ENCODE results near the gene MPZ. TPM values are rescaled to one million over a fixed set of nuclear protein-coding genes. Genes with fewer than 3 reads are reported as not detected.

Gene MPZ
- polyA plus RNA-seq, 4 donors: 4.5 to 8.7 (median 6.0) TPM

DNA sequence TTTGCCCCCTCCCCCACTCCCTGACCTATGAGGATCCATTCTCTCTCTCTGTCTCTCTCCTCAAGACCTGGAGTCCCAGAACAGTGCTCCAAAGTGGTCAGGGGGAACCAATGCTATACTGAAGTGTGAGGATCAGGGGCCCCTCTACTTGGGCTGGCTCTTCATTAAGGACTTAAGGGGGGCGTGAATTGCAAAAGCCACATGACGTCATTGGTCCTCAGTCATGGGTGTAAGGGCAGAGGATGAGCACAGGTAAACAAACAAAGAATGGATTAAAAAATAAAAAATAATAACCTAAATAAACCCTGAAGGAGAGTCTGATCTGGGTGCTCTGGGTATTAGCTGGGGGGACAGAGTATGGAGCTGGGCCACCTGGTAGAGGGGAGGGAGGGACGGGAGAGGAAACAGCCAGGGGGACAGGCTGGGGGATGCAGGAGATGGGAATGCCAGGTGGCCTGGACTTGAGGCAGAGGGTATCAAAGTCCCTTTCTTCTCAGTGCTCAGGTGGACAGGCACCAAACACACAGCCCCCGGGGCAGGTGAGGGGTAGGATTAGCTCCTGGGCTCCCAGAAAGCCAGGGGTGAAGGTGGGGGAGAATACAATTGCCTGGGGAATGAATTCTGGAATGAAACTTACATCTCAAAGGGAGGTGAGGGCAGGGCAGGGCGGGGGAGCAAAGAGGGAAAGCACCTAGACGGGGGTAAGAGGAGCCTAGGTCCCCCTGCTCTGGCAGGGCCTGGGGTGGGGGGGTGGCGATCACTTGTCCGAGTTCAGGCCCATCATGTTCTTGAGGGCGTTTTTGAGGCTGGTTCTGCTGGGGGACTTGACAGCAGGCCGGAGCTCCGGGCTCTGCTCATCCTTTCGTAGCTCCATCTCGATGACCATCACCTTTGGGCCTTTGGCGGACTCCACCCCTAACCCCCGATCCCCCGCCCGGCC, 4.6 kb downstream of the MPZ start:
- DNase-seq (ENCODE audit: low read depth in 4 of 4, low spot score in 3 of 4): no peak

DNA sequence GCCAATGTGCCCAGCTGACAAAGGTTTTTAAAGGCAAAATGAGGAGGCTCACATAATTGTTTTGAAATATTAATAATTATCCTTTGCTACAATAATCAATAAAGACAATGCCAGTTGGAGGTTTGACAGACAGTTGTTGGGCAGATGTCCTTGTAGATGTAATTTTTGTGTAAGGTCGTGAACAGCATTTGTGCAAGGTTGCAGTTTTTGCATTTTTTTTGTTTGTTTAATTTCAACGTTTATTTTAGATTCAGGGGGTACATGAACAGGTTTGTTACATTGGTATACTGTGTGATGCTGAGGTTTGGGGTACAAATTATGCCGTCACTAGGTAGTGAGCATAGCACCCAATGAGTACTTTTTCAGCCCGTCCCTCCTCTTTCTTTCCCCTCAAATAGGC, 9.3 kb downstream of the MPZ start:
- no peak for DNase-seq (ENCODE audit: low read depth in 4 of 4, low spot score in 3 of 4)

DNA sequence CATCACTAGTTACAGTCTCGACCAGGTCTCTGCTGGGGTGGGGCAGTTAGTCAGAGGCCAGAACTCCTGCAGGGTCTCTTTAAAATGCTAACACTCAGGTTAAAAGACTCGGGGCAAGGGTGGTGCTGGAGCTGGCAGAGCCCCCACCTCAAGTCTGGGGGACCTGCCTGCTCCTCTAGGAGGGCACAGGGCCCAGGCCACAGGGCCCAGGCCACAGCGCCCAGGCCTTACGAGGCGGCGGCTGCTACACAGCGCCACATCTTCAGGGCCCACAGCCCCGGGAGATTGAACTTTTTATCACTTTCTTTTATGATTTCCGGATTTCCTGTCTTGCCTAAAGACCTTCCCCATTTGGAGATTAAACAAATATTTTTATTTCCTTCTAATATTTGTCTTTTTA, 10.4 kb downstream of the MPZ start:
- no peak for DNase-seq (ENCODE audit: low read depth in 4 of 4, low spot score in 3 of 4)

DNA sequence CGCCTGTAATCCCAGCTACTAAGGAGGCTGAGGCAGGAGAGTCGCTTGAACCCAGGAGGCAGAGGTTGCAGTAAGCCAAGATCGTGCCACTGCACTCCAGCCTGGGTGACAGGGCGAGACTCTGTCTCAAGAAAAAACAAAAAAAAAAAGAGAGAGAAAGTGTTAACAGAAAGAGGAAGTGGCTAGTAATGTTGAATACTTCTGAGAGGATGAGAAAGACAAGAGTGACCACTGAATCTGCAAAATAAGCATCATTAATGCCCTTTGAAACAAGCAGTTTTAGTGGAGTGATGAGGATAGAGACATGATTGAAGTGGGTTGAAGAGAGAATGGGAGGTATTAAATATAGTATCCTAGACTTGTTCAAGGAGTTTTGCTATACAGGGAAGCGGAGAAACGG, 11.7 kb downstream of the MPZ start:
- no peak for DNase-seq (ENCODE audit: low read depth in 4 of 4, low spot score in 3 of 4)

DNA sequence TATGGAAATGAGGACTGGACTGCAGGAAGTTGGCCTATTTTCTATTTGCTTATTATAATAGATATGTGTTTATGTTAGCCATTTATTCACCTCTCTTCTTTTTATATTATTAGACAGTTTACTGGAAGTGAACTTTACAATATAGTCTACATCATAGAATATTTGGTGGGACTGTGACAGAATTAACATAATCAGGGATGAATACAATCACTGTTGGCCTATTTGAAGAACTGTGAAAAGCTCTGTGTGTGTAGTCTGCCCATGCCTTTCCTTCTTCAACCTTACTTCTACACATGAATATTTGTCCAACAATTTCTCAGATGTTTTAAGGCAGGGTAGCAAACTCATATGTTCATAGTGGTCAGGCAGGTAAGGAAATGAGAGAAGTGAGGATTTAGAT, 12.4 kb downstream of the MPZ start:
- DNase-seq (ENCODE audit: low read depth in 4 of 4, low spot score in 3 of 4): no peak

DNA sequence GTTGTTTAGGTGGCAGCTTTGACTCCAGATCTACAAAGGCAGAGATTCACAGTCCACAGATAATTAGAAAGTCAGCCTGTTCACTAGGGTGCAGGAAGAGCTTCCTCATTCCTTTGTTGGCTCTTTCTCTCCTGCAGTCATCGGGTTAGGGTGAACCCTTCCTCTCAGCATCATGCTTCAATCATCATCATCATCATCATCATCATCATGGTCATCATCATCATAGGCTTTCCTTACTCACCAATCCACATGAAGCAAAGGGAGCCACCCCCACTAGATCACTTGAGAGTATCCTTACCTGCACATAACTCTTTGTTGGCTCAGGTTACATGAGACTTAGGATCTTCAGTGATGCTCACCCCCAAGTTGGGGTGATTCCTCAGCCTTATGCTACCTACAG, 19.0 kb downstream of the MPZ start:
- no peak for DNase-seq (ENCODE audit: low read depth in 4 of 4, low spot score in 3 of 4)

DNA sequence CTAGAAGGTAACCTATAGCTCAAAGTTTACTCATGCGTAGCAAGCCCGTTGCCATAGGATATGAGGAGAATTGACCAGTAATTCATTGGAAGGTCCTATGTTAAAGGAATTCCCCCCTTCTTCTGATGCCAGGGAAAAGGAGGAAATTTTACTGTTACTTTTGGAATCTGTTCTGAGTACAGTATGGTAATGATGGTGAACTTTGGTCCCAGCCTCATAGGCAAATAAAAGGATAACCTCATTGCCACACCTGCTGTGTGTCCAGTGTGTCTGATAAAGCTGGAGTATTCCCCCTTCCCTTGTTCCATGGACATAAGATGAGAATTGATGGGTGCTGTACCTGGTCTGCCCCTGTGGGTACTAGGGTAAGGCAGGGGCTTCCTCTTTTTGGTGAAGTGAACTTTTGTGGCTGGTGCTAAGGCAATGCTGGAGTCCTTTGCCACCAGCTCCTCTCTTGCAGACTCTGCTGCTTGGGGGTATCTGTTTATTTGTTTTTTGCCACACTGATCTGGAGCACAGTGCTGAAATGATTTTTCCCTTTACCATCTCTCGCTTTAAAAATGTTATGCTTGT, 22.2 kb downstream of the MPZ start:
- DNase-seq (ENCODE audit: low read depth in 4 of 4, low spot score in 3 of 4): no peak

DNA sequence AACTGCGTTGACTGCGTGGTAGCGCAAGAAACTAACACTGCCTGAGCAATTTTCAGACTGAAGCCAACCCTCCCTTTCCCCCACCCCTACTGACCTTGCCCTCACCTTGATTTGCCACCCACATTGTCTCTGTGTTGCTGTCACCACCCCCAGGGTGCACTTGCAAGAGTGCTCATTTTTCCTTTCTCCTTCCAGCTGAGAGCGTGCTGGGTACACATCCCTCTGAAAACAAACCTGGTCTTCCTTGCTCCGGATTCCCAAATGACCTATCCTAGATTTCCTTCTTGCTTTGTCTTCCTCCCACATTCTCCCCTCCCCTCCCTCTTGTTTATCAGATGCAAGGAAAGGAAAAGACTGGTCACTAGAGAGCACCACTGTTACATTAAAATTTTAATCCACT, 24.2 kb downstream of the MPZ start:
- no peak for DNase-seq (ENCODE audit: low read depth in 4 of 4, low spot score in 3 of 4)

DNA sequence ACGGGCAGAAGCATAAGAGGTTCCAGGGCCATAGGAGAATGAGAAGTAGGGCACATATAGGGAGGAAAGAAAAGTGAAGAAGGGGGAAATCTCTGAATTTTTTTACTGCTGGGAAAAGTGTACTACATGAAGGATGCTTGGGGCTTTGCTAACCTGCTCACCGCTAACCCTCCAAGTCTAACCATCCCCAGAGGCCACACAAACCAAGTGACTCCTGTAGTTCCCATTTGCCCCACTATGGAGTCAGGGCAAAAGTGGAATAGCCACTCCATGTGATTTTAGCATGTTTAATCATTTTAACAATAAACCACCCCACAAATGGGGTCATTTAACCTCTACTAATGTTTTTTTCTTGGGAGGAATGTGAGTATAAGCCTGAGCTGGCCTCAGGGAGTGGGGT, 24.7 kb downstream of the MPZ start:
- DNase-seq (ENCODE audit: low read depth in 4 of 4, low spot score in 3 of 4): no peak

DNA sequence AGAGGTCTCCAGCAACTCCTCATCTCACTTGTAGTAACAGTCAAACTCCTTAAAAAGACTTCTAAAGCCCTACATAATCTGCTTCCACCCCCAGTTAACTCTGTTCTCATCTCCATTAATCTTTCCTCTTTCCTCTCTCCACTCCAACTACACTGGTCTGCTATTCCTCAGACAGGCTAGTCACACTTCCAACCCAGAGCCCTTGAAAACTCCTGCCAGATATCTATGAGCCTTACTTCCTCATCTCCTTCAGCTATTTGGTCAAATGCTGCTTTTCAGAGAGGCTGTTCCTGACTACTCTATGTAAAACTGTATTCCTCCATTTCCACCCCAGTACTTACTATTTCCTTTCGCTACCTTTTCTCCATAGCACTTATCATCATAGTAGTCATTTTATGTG, 26.8 kb downstream of the MPZ start:
- no peak for DNase-seq (ENCODE audit: low read depth in 4 of 4, low spot score in 3 of 4)

DNA sequence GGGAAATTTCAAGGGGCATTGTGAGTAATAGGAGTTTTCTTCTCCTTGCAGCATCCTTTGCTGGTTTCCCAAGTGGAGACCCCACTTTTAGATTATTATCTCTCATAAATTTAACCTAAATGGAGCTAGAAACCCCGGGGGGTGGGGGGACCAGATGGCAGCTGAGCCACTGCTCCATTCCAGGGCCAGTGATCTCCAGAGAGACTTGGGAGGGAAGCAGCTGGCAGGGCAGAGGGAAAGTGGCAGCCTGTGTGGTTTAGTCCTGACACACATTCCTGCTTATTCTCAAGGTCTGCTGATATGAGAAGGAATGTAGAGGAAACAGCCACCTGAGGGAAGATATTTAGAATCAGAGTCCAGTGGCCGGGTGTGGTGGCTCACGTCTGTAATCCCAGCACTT, 34.9 kb downstream of the MPZ start:
- DNase-seq (ENCODE audit: low read depth in 4 of 4, low spot score in 3 of 4): no peak

DNA sequence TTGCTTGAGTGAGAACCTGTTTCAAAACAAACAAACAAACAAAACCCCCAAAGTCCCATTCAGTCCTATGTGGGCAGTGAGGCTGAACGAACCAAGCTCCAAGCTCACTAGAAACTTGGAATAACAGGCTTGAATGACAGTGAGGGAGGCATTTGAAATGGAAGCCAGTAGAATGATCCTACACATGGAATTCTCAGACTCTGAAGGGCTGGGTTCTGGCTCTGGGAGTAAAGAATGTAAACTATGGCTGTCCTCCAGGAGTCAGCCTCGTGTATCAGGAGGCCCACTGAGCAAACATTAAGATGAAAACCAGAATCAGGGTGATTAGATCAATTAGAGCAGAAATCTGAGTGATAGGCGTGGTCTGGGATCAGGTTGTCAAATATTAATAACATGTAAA, 36.4 kb downstream of the MPZ start:
- DNase-seq (ENCODE audit: low read depth in 4 of 4, low spot score in 3 of 4): no peak

DNA sequence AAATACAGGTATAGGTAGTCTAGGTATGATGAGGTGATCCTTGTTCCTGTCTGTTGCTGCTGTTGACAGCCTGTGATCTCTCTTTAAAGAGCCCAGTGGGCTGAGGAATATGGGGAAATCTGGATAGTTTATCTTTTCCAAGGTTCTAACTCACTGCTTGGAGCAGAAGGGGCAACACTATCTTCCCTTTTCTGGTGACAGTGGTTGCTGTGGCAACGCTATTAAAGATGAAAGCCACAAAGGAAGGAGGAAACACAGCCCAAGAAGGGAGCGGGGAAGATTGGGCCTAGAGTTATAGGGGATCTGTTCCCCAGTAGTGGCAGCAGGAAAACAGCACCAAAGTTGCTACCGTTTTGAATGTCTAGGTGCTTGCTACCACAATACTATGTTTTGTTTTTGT, 42.4 kb downstream of the MPZ start:
- no peak for DNase-seq (ENCODE audit: low read depth in 4 of 4, low spot score in 3 of 4)

DNA sequence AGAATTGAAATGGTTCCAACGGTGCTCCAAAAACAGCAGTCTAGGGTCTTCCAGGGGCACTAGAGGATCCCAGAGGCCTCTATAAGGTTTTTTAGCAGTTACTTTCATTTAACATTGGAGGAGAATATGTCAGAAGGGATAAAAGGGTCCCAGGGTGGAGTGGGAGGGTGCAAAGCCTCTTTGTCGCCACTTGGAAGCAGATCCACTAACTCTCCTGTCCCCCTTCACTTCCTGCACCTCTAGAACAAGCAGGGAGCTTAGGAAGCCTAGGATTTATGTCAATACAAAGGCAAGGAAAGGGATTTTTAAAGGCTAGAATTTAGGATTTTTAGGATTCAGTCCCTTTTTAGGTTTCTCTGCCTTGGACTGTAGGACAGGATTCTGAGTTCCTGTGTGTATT, 42.9 kb downstream of the MPZ start:
- DNase-seq (ENCODE audit: low read depth in 4 of 4, low spot score in 3 of 4): no peak

DNA sequence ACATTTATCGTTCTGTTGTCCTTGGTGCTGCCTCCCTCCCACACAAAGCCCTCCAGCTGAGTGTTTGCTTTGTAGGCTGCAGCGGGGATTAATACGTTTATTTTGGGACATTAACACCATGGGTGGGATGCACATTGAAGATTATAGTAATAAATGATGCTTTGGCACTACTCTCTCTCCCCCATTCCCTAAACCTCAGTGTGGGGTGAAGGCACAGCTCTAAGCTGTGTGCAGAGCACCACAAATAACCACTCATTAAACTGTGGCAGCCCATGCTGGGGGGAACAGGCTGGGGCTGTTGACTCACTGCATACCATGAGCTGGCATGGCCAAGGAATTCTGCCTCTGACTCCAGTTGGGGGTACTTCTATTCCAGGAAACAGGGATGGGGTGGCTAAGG, 43.6 kb downstream of the MPZ start:
- DNase-seq (ENCODE audit: low read depth in 4 of 4, low spot score in 3 of 4): no peak

DNA sequence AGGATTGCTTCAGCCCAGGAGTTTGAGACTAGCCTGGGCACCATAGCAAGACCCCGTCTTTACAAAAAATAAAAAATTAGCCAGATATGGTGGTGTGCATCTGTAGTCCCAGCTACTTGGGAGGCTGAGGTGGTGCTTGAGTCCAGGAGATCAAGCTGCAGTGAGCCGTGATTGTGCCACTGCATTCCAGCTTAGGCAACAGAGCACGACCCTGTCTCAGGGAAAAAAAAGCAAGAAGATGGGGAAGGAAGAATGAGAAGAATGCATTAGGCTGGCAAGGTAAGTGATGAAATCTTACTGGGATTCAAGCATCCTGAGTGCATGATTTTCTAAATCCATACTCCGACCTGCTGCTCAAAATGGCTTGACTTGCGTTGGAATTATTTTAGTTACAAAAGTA, 44.5 kb downstream of the MPZ start:
- DNase-seq (ENCODE audit: low read depth in 4 of 4, low spot score in 3 of 4): no peak

DNA sequence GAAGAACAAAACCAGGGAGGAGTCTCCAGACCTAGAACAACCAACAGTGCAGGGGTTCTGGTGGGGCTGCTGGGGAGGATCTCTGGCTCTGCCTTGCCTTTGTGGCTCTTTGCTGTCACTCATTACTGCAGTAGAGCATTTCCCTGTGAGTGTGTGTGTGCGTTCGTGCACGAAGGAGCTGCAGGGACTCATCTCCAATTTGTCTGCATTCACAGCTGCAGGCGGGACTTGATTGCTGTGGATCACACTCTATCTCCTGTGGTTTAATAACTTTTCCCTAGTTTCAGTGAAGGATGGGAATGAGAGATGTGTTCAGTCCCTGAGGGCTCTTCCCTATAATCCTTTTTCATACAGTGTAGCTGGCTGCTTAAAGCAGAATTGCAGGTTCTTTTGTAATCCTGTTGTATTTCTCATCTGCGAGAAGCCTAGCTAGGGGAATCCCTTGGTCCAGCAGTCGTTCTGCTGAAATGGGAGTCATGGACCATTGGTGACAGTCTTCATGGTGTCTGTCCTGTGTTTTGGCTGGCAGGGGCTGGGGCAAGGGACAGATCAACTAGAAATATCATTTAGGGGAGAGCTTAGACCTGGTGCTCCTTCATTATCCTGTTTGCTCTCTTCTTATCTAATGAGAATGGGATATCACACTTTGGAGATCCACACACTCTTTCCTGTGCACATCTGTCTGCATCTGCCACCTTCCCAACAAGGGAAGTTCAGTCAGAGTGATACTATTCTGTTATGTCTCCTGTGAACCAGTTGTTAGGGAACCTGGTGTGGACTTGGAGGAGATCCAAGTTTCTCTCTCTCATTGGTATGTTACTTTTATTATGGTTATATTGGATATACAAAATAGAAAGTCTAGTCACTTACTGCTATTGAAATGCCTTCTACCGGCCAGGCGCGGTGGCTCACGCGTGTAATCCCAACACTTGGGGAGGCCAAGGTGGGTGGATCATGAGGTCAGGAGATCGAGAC, 48.2 kb downstream of the MPZ start:
- no peak for DNase-seq (ENCODE audit: low read depth in 4 of 4, low spot score in 3 of 4)

DNA sequence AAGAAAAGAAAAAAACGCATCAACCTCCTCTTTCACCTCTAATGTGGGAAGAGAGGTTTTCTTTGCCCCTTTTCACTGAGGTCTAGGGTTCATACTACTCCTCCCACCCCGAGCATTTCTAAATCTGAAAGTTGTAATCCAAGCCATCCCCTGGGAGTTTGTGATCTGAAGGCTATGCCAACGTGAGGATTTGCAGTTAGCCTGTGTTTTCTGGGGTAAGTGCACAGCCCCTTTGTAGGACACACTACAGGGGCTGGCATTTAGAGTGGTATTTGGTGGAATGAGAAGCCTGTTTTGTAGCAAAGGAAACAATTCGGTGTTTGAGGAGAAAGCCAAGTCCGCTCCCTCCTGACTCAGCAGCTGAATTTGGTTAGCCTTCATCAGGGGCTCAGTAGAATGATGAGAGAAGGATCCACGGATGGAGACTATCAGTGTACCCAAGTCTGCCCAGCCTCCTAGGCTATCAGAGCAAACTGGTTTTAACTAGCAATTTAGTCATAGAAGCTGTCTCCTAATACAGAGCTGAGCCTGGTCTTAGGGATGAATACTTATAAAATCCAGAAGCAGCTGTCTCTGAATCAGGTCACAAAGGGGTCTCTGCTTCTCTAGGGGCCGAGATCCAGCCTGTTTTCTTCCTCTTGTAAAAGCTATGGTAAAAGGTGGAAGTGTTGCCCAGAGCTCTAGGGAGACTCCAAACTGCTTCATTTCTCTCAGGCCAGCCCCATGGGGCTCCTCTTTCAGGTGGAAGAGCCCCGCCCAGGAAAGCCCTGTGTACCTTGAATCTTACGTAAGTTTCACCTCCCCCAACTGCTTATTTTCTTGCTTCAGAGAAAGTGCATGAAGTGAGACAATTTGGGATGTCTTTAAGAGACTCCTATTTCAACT, 49.1 kb downstream of the MPZ start:
- no peak for DNase-seq (ENCODE audit: low read depth in 4 of 4, low spot score in 3 of 4)

DNA sequence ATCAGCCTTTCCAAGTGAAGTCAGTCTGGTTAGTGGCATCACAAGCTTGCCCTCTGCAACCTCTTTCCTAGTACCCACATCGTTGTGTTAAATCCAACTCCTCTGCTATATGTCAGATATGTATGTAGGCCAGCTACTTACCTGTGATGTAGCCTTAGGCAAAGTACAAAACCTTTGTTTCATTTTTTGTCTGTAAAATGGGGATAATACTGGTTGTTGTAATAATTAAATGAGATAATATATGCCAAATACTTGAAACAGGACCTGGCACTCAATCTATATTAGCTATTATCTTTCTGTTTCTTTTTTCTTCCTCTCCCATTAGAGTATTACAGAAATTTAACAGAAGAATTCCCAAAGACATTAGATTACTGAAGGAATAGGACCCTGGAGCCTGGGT, 50.0 kb downstream of the MPZ start:
- no peak for DNase-seq (ENCODE audit: low read depth in 4 of 4, low spot score in 3 of 4)

DNA sequence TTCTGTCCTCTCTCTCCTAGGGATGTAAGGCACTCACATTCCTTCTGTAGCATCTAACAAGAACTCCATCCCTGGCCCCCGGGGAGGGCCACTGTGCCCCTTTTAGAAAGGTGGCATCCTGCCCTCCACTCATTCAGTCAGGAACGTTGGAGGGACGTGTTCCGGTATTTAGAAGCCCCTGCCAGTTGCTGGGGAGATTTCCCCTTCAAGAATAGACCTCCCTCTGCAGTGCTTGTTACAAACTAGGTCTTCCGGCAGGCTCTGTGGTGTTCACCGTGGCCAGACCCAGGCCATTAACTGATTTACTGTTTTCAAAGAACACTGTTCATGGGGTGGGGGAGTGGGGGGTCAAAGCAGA, 50.4 kb downstream of the MPZ start:
- no peak for DNase-seq (ENCODE audit: low read depth in 4 of 4, low spot score in 3 of 4)

All from left renal pelvis (tissue), 4 donors.